Endodermal cell (in vitro differentiated cells): ENCODE measurements around the gene SELPLG. TPM values are rescaled to one million over a fixed set of nuclear protein-coding genes. Genes with fewer than 3 reads are reported as not detected.
A peak's percentile ranks its signal among the peaks of the same experiment; 100 is the strongest.

Experiments used
- DNase-seq: peaks from one replicate; pipeline ENCODE4 v3.0.0-alpha.2; 2017
- H3K27ac ChIP-seq: 2 replicates; pipeline ENCODE4 v1.5.1; 2013; ENCODE audit warnings: mild to moderate bottlenecking, low read depth, low read length, moderate library complexity
- H3K27me3 ChIP-seq: 2 replicates; pipeline ENCODE4 v1.6.1; 2013; ENCODE audit warnings: mild to moderate bottlenecking, low read length, moderate library complexity; ENCODE audit not compliant: insufficient read depth, control insufficient read depth, poor library complexity, severe bottlenecking
- H3K36me3 ChIP-seq: 2 replicates; pipeline ENCODE4 v1.7.0; 2013; ENCODE audit warnings: mild to moderate bottlenecking, low read length, moderate library complexity; ENCODE audit not compliant: control insufficient read depth, insufficient read depth
- H3K4me1 ChIP-seq: one replicate; pipeline ENCODE4 v1.7.0; 2013; ENCODE audit warnings: low read length; ENCODE audit not compliant: control insufficient read depth, insufficient read depth
- H3K4me3 ChIP-seq: 2 replicates; pipeline ENCODE4 v1.5.1; 2013; ENCODE audit warnings: mild to moderate bottlenecking, low read length, moderate library complexity
- H3K9ac ChIP-seq: 2 replicates; pipeline ENCODE4 v1.6.1; 2013; ENCODE audit warnings: mild to moderate bottlenecking, low read length, moderate library complexity; ENCODE audit not compliant: poor library complexity, severe bottlenecking; ENCODE audit errors: extremely low read depth
- H3K9me3 ChIP-seq: 2 replicates; pipeline ENCODE4 v1.6.1; 2013; ENCODE audit warnings: mild to moderate bottlenecking, low read length, moderate library complexity; ENCODE audit not compliant: control insufficient read depth
- H3K27ac Mint-ChIP-seq: 2 replicates; pipeline ENCODE4 v1.8.0; 2020; ENCODE audit warnings: mixed read lengths
- H3K27me3 Mint-ChIP-seq: 2 replicates; pipeline ENCODE4 v1.8.0; 2021; ENCODE audit warnings: mild to moderate bottlenecking, mixed read lengths; ENCODE audit not compliant: insufficient read depth
- H3K36me3 Mint-ChIP-seq: 2 replicates; pipeline ENCODE4 v1.8.0; 2020; ENCODE audit warnings: low read depth, mixed read lengths
- H3K4me1 Mint-ChIP-seq: 2 replicates; pipeline ENCODE4 v1.8.0; 2020; ENCODE audit warnings: mixed read lengths
- H3K4me3 Mint-ChIP-seq: 2 replicates; pipeline ENCODE4 v1.8.0; 2020; ENCODE audit warnings: mild to moderate bottlenecking, moderate library complexity, mixed read lengths
- H3K9me3 Mint-ChIP-seq: 2 replicates; pipeline ENCODE4 v1.8.0; 2020; ENCODE audit warnings: mild to moderate bottlenecking, mixed read lengths
- WGBS, 2 experiments: methylation state at CpG; one replicate each; pipeline versions ENCODE4 v1.1.5 to v1.1.7; 2013; ENCODE audit warnings: missing lambda C conversion rate in 2 of 2, mixed read lengths in 1 of 2; ENCODE audit not compliant: insufficient coverage in 1 of 2, insufficient read length in 1 of 2; 5-methylcytosine and 5-hydroxymethylcytosine counted together
- total RNA-seq, 2 donors: library from RNA; stranded (reverse); fragmentation: NEBNext Ultra II Directional in 1 of 2; extraction: Animal tissue kit (Norgen Biotek cat#: 25700) in 1 of 2; gene quantifications; 2 replicates in 1 of 2; 3 replicates in 1 of 2; pipeline ENCODE4 v1.2.1, GENCODE V29; 2021
- TF ChIP-seq, protein P1 (sequence below): fragments of 200-600 bp; sonication (generic); conservative IDR thresholded peaks from 2 replicates; pipeline ENCODE4 v1.5.0; 2021; ENCODE audit warnings: antibody characterized with exemption, mild to moderate bottlenecking

Gene SELPLG
- total RNA-seq, 2 donors from 2014 or later, result 0.13 TPM; not detected in 1

DNA sequence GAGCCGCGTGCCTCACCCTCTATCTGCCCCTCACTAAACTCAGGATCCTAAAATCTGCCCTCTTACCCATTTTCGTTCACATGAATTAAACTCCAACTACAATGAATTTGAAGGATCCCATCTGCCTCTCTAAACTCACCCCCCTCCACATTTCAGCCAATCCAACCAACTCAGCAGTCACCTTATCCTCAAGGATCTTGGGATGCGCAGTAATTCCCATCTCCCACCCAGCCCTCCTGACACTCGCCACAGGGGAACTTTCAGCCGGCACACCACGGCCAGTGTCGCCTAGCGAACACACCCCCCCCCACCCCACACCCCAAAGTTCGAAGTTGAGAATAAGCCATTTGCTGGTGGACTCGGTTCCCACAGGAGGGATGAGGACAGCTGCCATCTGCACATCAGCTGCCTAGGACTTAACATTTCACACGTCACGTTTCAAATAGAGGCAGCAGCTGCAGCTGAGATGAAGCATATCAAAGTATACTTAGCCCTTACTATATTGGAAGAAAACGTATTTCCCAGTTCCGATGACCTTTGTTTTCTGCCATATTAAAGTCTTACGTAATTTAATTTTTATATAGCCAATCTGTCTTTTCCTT lies 8.7 kb upstream of the SELPLG start:
- Histone ChIP-seq H3K27me3 (no peaks in the 10 kb centered on the region), H3K9ac (no peak overlapping the region), H3K9me3 (no peaks in the 10 kb centered on the region), H3K4me1 (peaks cover 8% of the 10 kb centered on the region), H3K4me3 (no peak overlapping the region), H3K36me3 (peaks cover 49% of the 10 kb centered on the region), H3K27ac (peak overlapping the region; percentile 68)
- Mint-ChIP-seq H3K27ac (peak overlapping the region; percentile 11), H3K27me3 (no peaks in the 10 kb centered on the region), H3K4me1 (peaks cover 9% of the 10 kb centered on the region), H3K36me3 (peaks cover 22% of the 10 kb centered on the region), H3K4me3 (no peak overlapping the region), H3K9me3 (no peaks in the 10 kb centered on the region)
- DNase-seq, result peak; percentile 48
- 93 to 96% methylated on average over 7 to 16 of the region's 16 CpGs for WGBS, 2 experiments
- TF ChIP-seq, protein P1, sequence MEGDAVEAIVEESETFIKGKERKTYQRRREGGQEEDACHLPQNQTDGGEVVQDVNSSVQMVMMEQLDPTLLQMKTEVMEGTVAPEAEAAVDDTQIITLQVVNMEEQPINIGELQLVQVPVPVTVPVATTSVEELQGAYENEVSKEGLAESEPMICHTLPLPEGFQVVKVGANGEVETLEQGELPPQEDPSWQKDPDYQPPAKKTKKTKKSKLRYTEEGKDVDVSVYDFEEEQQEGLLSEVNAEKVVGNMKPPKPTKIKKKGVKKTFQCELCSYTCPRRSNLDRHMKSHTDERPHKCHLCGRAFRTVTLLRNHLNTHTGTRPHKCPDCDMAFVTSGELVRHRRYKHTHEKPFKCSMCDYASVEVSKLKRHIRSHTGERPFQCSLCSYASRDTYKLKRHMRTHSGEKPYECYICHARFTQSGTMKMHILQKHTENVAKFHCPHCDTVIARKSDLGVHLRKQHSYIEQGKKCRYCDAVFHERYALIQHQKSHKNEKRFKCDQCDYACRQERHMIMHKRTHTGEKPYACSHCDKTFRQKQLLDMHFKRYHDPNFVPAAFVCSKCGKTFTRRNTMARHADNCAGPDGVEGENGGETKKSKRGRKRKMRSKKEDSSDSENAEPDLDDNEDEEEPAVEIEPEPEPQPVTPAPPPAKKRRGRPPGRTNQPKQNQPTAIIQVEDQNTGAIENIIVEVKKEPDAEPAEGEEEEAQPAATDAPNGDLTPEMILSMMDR, result no peak

DNA sequence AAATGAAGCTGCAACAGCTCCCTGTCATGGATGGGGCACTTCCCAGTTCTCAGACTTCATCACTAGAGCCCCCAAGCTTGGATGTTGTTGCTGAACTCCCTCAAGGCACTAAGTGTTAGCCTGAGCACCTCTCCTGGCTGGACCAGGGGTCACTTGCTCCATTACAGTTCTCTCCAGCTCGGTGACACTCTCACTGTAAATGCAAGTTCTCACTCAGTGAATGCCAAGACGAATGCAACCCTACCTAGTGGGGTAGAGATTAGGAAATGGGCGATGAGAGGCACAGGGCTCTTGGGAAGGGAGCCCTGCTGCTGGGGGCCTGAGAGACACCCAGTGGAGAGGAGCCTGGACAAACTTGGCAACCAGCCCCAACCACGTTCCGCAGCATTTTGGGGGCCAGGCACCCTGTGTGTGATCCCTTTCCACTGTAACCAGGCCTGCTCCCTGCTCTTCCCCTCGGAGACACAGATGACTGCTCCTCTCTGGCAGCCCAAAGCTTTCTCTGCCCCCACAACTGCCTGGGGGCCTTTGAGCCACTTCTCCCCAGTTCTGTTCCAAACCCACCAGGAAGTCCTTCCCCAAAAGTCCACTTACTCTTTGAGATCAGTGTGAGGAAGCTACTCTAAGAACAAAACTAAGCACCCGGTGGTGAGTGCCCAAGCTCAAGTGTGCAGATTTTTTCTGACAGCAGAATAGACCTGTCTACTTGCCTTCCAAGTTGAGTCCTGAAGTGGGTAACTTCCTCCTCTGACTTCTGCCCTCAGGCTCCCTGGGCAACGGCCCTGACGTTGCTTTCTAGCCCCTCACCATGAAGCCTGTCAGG lies 8.0 kb upstream of the SELPLG start:
- Mint-ChIP-seq H3K4me3 (no peak overlapping the region), H3K27ac (peak overlapping the region; percentile 25), H3K9me3 (no peaks in the 10 kb centered on the region), H3K4me1 (peaks cover 9% of the 10 kb centered on the region), H3K36me3 (peaks cover 20% of the 10 kb centered on the region), H3K27me3 (no peaks in the 10 kb centered on the region)
- DNase-seq, result peak; percentile 48
- H3K4me3 ChIP-seq, result no peak overlapping the region
- TF ChIP-seq, protein P1, result no peak
- WGBS, 2 experiments, result 88 to 91% methylated on average over 6 to 9 of the region's 9 CpGs
- peak overlapping the region; percentile 68 for H3K27ac ChIP-seq
- peaks cover 41% of the 10 kb centered on the region for H3K36me3 ChIP-seq
- H3K9ac ChIP-seq, result no peak overlapping the region
- no peaks in the 10 kb centered on the region for H3K9me3 ChIP-seq
- H3K4me1 ChIP-seq, result peaks cover 8% of the 10 kb centered on the region
- no peaks in the 10 kb centered on the region for H3K27me3 ChIP-seq

DNA sequence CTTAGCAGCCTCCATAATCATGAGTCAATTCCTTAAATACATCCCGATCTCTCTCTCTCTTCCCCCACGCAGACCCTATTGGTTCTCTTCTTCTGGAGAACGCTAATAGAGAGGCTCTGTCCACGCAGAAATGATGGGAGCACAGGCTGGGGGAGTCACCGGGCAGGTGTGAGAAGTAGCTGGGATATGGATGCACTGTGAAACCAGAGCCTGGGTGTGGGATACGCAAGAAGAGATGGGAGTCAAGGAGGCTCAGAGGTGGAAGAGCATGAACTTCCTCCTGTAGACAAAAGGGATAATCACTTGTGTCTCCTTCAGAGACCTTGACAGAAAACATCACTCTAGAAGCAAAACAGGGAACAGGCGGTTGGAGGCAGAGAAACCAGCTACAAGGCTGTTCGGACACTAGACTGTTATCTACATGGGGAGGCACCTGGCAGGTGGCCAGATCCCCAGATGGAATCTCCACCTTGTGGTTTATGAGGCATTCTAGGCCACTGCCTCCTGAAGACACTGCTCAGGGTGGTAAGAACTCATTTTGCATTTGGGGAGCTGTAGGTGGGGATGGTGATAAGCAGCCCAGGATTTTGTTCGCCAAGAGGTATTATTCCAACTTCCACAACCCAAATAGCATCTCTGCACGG lies 7.2 kb upstream of the SELPLG start:
- peak overlapping the region; percentile 25 for H3K27ac Mint-ChIP-seq
- H3K4me3 Mint-ChIP-seq, result no peak overlapping the region
- TF ChIP-seq, protein P1, result no peak
- Histone ChIP-seq H3K36me3 (peaks cover 34% of the 10 kb centered on the region), H3K4me1 (peaks cover 8% of the 10 kb centered on the region), H3K9me3 (no peaks in the 10 kb centered on the region), H3K9ac (no peak overlapping the region), H3K4me3 (no peak overlapping the region), H3K27ac (peak overlapping the region; percentile 6), H3K27me3 (no peaks in the 10 kb centered on the region)
- DNase-seq, result peak; percentile 56
- peaks cover 16% of the 10 kb centered on the region for H3K36me3 Mint-ChIP-seq
- WGBS, 2 experiments, result 90 to 95% methylated on average over 3 to 10 of the region's 10 CpGs
- H3K4me1 Mint-ChIP-seq, result peaks cover 9% of the 10 kb centered on the region
- no peaks in the 10 kb centered on the region for H3K27me3 Mint-ChIP-seq
- no peaks in the 10 kb centered on the region for H3K9me3 Mint-ChIP-seq
